Right ventricle myocardium inferior (tissue), 1 donor: ENCODE data around the gene TBP. TPM values are rescaled to one million over a fixed set of nuclear protein-coding genes. Genes with fewer than 3 reads are reported as not detected.

Experiments
- ATAC-seq: fragments of 200-7000 bp; cut with Tn5 transposase; one replicate; pipeline ENCODE4 v1.9.1; 2020; ENCODE audit warnings: mild to moderate bottlenecking, moderate library complexity
- DNase-seq: peaks from one replicate; pipeline ENCODE4 v3.0.0; 2021; ENCODE audit errors: missing footprints
- intact Hi-C: fragments of 100-400 bp; cut with DNase I; formaldehyde crosslinking; loops from one replicate; pipeline ENCODE4 v1.11.0; 2022
- total RNA-seq: library from RNA; stranded (reverse); fragmentation: NEBNext Ultra II Directional; extraction: Animal tissue kit (Norgen Biotek cat#: 25700); gene quantifications from one replicate; pipeline ENCODE4 v1.2.1, GENCODE V29; 2021
- donor health status: DM: no; HTN: yes; CAD: no; lungs with severe emphysema.

The TBP gene
- total RNA-seq, 1 donor from 2014 or later, result 8.7 TPM

- ATAC-seq (peak; percentile 81), DNase-seq (peak; percentile 79)
- intact Hi-C loops, result loop anchor here (1.0 to 10.0 kb wide), 5 partner anchors 238 to 1575 kb away; partner anchors contain the start of gene DLL1
These were observed 24.2 kb upstream of the TBP start for GRCh38 chr6:170529839-170530469.

GRCh38 chr6:170532867-170533488 is 21.2 kb upstream of the TBP start:
- ATAC-seq (no peak), DNase-seq (no peak)
- intact Hi-C loops, result loop anchor here (10.0 kb wide), 1 partner anchor 1578 kb away; no protein-coding TSS in a partner anchor

- intact Hi-C loops, result loop anchor here (10.0 kb wide), 1 partner anchor 1579 kb away; no protein-coding TSS in a partner anchor
- DNase-seq (no peak), ATAC-seq (no peak)
These were observed 20.4 kb upstream of the TBP start for GRCh38 chr6:170533792-170534191.

- DNase-seq (no peak), ATAC-seq (no peak)
These were observed 19.2 kb upstream of the TBP start for GRCh38 chr6:170535004-170535403.

GRCh38 chr6:170536671-170537070 is 17.5 kb upstream of the TBP start:
- intact Hi-C loops, result loop anchor here (10.0 kb wide), 1 partner anchor 1582 kb away; no protein-coding TSS in a partner anchor
- no peak for DNase-seq

More at GRCh38 chr6:170535004-170535403, 19.2 kb upstream of the TBP start:
- intact Hi-C loops, result loop anchor here (10.0 kb wide), 1 partner anchor 1580 kb away; no protein-coding TSS in a partner anchor

GRCh38 chr6:170537329-170537728 is 16.8 kb upstream of the TBP start:
- DNase-seq (no peak), ATAC-seq (no peak)
- intact Hi-C loops, result loop anchor here (10.0 kb wide), 1 partner anchor 1583 kb away; no protein-coding TSS in a partner anchor

More at GRCh38 chr6:170536671-170537070, 17.5 kb upstream of the TBP start:
- no peak for ATAC-seq

GRCh38 chr6:170542031-170542719 is 12.0 kb upstream of the TBP start:
- intact Hi-C loops, result no loop called here
- ATAC-seq (no peak), DNase-seq (no peak)

GRCh38 chr6:170545405-170545804 is 8.8 kb upstream of the TBP start:
- intact Hi-C loops, result no loop called here
- ATAC-seq (peak; percentile 64), DNase-seq (no peak)

GRCh38 chr6:170552765-170553533 is 1.2 kb upstream of the TBP start, which contains the start of gene PSMB1:
Gene PSMB1 (minus strand): TSS chr6:170553307. CDS start chr6:170553242, 65 bp downstream.
- DNase-seq (peak; percentile 97), ATAC-seq (peak; percentile 90)
- intact Hi-C loops, result loop anchor here (5.0 kb wide), 1 partner anchor 246 kb away; the partner anchor contains the start of gene FAM120B

- DNase-seq (no peak), ATAC-seq (peak; percentile 38)
- intact Hi-C loops, result loop anchor here (1.0 to 5.0 kb wide), 3 partner anchors 31 to 802 kb away; partner anchors contain the start of genes DYNLT2, ERMARD, FAM120B and PDCD2
These were observed 596 bp upstream of the TBP start for GRCh38 chr6:170553534-170554012.

- intact Hi-C loops, result loop anchor here (1.0 to 5.0 kb wide), 3 partner anchors 30 to 803 kb away; partner anchors contain the start of genes DYNLT2, ERMARD, FAM120B and PDCD2
- DNase-seq, result no peak
- ATAC-seq, result no peak
These were observed 598 bp downstream of the TBP start for GRCh38 chr6:170554796-170555137.

GRCh38 chr6:170555305-170555704 is 1.1 kb downstream of the TBP start:
- intact Hi-C loops, result no loop called here
- ATAC-seq (no peak), DNase-seq (no peak)

- intact Hi-C loops, result no loop called here
- DNase-seq (no peak), ATAC-seq (no peak)
These were observed 7.4 kb downstream of the TBP start for GRCh38 chr6:170561555-170561954.

- ATAC-seq, result no peak
- DNase-seq, result no peak
- intact Hi-C loops, result no loop called here
These were observed 10.9 kb downstream of the TBP start for GRCh38 chr6:170564936-170565530.

GRCh38 chr6:170572704-170573466 is 18.7 kb downstream of the TBP start:
- DNase-seq, result no peak
- intact Hi-C loops, result no loop called here
- no peak for ATAC-seq

GRCh38 chr6:170575250-170575649 is 21.1 kb downstream of the TBP start:
- intact Hi-C loops, result no loop called here
- DNase-seq (no peak), ATAC-seq (no peak)

GRCh38 chr6:170578909-170579308 is 24.7 kb downstream of the TBP start:
- no peak for ATAC-seq
- intact Hi-C loops, result no loop called here
- DNase-seq, result no peak
